Mesenchymal stem cell (in vitro differentiated cells and primary cell): ENCODE results near the gene KLHL22.

Source experiments
- DNase-seq: peaks from one replicate; pipeline ENCODE4 v3.0.0-alpha.2; 2013
- H2AFZ ChIP-seq: one replicate; pipeline ENCODE4 v1.6.1; 2013; ENCODE audit warnings: low read depth, mild to moderate bottlenecking, control low read depth, inconsistent platforms, low read length, moderate library complexity
- H2AK5ac ChIP-seq: 2 replicates; pipeline ENCODE4 v1.6.1; 2013; ENCODE audit warnings: low read length, moderate library complexity, mild to moderate bottlenecking, inconsistent platforms; ENCODE audit not compliant: severe bottlenecking
- H2BK120ac ChIP-seq: one replicate; pipeline ENCODE4 v1.6.1; 2013; ENCODE audit warnings: low read depth, mild to moderate bottlenecking, inconsistent platforms, low read length, moderate library complexity
- H2BK12ac ChIP-seq, 2 experiments: one replicate each; pipeline ENCODE4 v1.6.1; 2013; ENCODE audit warnings: inconsistent platforms in 2 of 2, low read length in 2 of 2, mild to moderate bottlenecking in 2 of 2, moderate library complexity in 2 of 2, control low read depth in 1 of 2
- H2BK15ac ChIP-seq: one replicate; pipeline ENCODE4 v1.6.1; 2013; ENCODE audit warnings: mild to moderate bottlenecking, low read depth, inconsistent platforms; ENCODE audit not compliant: poor library complexity, severe bottlenecking
- H2BK5ac ChIP-seq: 2 replicates; pipeline ENCODE4 v1.6.1; 2013; ENCODE audit warnings: low read depth, mild to moderate bottlenecking, low read length, control low read depth, inconsistent platforms; ENCODE audit not compliant: poor library complexity, severe bottlenecking
- H3K14ac ChIP-seq, 2 experiments: one replicate each; pipeline ENCODE4 v1.6.1; 2013; ENCODE audit warnings: inconsistent platforms in 2 of 2, low read length in 2 of 2, control low read depth in 1 of 2, mild to moderate bottlenecking in 1 of 2, moderate library complexity in 1 of 2
- H3K18ac ChIP-seq, 2 experiments: one replicate each; pipeline ENCODE4 v1.6.1; 2013; ENCODE audit warnings: inconsistent platforms in 2 of 2, low read length in 2 of 2, control low read depth in 1 of 2, low read depth in 1 of 2, mild to moderate bottlenecking in 1 of 2
- H3K23ac ChIP-seq, 2 experiments: one replicate each; pipeline ENCODE4 v1.6.1; 2013; ENCODE audit warnings: inconsistent platforms in 2 of 2, low read length in 2 of 2, mild to moderate bottlenecking in 2 of 2, moderate library complexity in 2 of 2, control low read depth in 1 of 2
- H3K27ac ChIP-seq: 2 replicates; pipeline ENCODE4 v1.5.1; 2013; ENCODE audit warnings: mild to moderate bottlenecking, moderate library complexity, low read length, control low read depth, inconsistent platforms; ENCODE audit not compliant: poor library complexity, severe bottlenecking
- H3K27me3 ChIP-seq, 2 experiments: 2 replicates each; pipeline versions ENCODE4 v1.6.1 to v1.7.0; 2013; ENCODE audit warnings: low read length in 2 of 2, mild to moderate bottlenecking in 2 of 2, moderate library complexity in 2 of 2, control low read depth in 1 of 2, inconsistent platforms in 1 of 2; ENCODE audit not compliant: control insufficient read depth in 1 of 2, insufficient read depth in 1 of 2
- H3K36me3 ChIP-seq, 2 experiments: 2 replicates each; pipeline versions ENCODE4 v1.6.1 to v1.7.0; 2013; ENCODE audit warnings: low read length in 2 of 2, control low read depth in 1 of 2, inconsistent platforms in 1 of 2, low read depth in 1 of 2, mild to moderate bottlenecking in 1 of 2; ENCODE audit not compliant: insufficient read depth in 2 of 2, control insufficient read depth in 1 of 2
- H3K4ac ChIP-seq, 2 experiments: one replicate each; pipeline ENCODE4 v1.6.1; 2013; ENCODE audit warnings: inconsistent platforms in 2 of 2, low read length in 2 of 2, mild to moderate bottlenecking in 2 of 2, moderate library complexity in 2 of 2, control low read depth in 1 of 2, low read depth in 1 of 2
- H3K4me1 ChIP-seq: 2 replicates; pipeline ENCODE4 v1.6.1; 2013; ENCODE audit warnings: low read depth, low read length, control low read depth; ENCODE audit not compliant: control insufficient read depth, insufficient read depth
- H3K4me2 ChIP-seq: 2 replicates; pipeline ENCODE4 v1.6.1; 2013; ENCODE audit warnings: low read length, mild to moderate bottlenecking, inconsistent platforms; ENCODE audit not compliant: poor library complexity, severe bottlenecking
- H3K4me3 ChIP-seq, 2 experiments: 2 replicates each; pipeline versions ENCODE4 v1.5.1 to v1.7.0; 2013; ENCODE audit warnings: low read length in 2 of 2, mild to moderate bottlenecking in 2 of 2, control low read depth in 1 of 2, low read depth in 1 of 2; ENCODE audit not compliant: insufficient read depth in 1 of 2
- H3K79me1 ChIP-seq: replicated peaks from 2 replicates; pipeline ENCODE4 v1.6.1; 2013; ENCODE audit warnings: mild to moderate bottlenecking, control low read depth, low read length, inconsistent platforms; ENCODE audit not compliant: poor library complexity, severe bottlenecking
- H3K9ac ChIP-seq: 2 replicates; pipeline ENCODE4 v1.7.0; 2013; ENCODE audit warnings: mild to moderate bottlenecking, low read length, moderate library complexity
- H3K9me3 ChIP-seq: 2 replicates; pipeline ENCODE4 v1.7.0; 2013; ENCODE audit warnings: mild to moderate bottlenecking, low read length; ENCODE audit not compliant: control insufficient read depth
- H4K8ac ChIP-seq: one replicate; pipeline ENCODE4 v1.6.1; 2013; ENCODE audit warnings: inconsistent platforms, mild to moderate bottlenecking, low read length, moderate library complexity
- H4K91ac ChIP-seq: one replicate; pipeline ENCODE4 v1.6.1; 2013; ENCODE audit warnings: mild to moderate bottlenecking, low read length, inconsistent platforms
- WGBS: methylation state at CpG from one replicate; pipeline ENCODE4 v1.1.7; 2013; ENCODE audit warnings: mixed read lengths; 5-methylcytosine and 5-hydroxymethylcytosine counted together

KLHL22 gene

DNA sequence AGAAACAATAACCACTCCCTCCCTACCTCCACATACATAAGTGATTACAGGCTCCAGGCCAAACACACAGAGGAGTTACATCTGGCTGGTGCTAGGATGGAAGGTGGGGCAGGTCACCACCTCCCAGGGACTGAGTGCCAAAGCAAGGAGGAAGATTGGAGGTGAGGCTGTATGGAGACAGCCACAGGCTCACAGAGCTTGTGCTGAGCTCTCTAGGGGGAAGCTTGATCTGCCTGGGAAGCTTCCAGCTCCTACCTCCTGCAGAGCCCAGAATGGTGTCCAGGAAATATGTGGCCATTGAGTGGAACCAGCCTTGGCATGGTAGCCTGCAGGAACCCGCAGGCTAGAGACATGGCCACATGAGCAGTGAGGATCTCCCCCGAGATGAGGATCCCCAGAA lies 8.2 kb upstream of the KLHL22 start:
- Histone ChIP-seq H2BK15ac (no peak overlapping the region), H3K4me2 (peak overlapping the region; percentile 8), H3K4me1 (peaks cover 11% of the 10 kb centered on the region), H2BK12ac (peak overlapping the region in 1 of 2 experiments; percentile 45), H3K36me3 (peaks cover 5% of the 10 kb centered on the region in 2 experiments), H3K9ac (no peak overlapping the region), H3K23ac (no peak overlapping the region), H3K79me1 (peaks cover 2% of the 10 kb centered on the region), H4K8ac (no peak overlapping the region), H4K91ac (no peak overlapping the region), H3K27me3 (no peaks in the 10 kb centered on the region), H3K9me3 (no peaks in the 10 kb centered on the region), H3K4me3 (no peak overlapping the region), H3K27ac (peak overlapping the region; percentile 69), H2BK120ac (no peak overlapping the region), H2AFZ (no peak overlapping the region), H2BK5ac (no peak overlapping the region), H3K18ac (no peak overlapping the region), H2AK5ac (peak overlapping the region; percentile 17), H3K4ac (peak overlapping the region in 1 of 2 experiments; percentile 17), H3K14ac (no peak overlapping the region)
- 89% methylated on average over 2 of the region's 2 CpGs for WGBS
- no peak for DNase-seq

DNA sequence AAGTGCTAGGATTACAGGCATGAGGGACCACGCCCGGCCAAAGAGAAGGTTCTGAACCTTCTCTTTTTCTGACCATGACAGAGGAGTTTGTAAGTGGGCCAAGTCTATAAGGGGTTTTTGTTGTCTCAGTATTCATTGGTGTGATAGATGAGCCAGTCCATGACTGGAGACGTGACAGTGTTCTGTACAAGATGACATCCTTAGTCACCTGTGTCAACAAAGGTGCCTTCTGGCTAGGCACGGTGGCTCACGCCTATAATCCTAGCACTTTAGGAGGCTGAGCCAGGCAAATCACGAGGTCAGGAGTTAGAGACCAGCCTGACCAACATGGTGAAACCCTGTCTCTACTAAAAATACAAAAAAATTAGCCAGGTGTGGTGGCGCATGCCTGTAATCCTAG lies 4.2 kb upstream of the KLHL22 start:
- Histone ChIP-seq H3K36me3 (peaks cover 5% of the 10 kb centered on the region in 2 experiments), H3K4me3 (no peak overlapping the region), H2BK120ac (no peak overlapping the region), H2AK5ac (no peak overlapping the region), H3K14ac (no peak overlapping the region), H3K9me3 (no peaks in the 10 kb centered on the region), H2BK15ac (no peak overlapping the region), H3K79me1 (peaks cover 14% of the 10 kb centered on the region), H3K4me1 (peaks cover 13% of the 10 kb centered on the region), H3K27me3 (no peaks in the 10 kb centered on the region), H2BK12ac (no peak overlapping the region), H3K23ac (no peak overlapping the region), H3K4ac (no peak overlapping the region), H2AFZ (no peak overlapping the region), H3K4me2 (no peak overlapping the region), H4K8ac (no peak overlapping the region), H4K91ac (no peak overlapping the region), H3K18ac (no peak overlapping the region), H3K9ac (no peak overlapping the region), H3K27ac (no peak overlapping the region), H2BK5ac (no peak overlapping the region)
- no peak for DNase-seq
- WGBS: 95% methylated on average over 7 of the region's 7 CpGs

DNA sequence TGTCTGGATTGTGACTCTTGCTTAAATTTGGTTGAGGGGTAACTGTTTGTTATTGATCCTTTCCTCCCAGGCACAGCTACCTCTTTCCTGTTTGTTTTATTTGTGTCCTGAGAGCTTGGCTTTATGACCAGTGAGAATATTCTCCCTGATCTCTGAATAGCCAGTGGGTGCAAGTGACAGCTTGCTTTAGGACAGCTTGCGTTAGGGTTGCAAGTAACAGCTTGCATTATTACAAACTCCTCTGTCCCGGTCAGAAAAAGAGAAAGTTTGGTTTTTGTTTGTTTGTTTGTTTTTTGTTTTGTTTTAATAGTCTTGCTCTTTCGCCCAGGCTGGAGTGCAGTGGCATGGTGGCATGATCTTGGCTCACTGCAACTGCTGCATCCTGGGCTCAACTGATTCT lies 3.3 kb upstream of the KLHL22 start:
- Histone ChIP-seq H3K14ac (no peak overlapping the region), H3K36me3 (peaks cover 5% of the 10 kb centered on the region in 2 experiments), H4K91ac (no peak overlapping the region), H3K9ac (no peak overlapping the region), H3K9me3 (no peaks in the 10 kb centered on the region), H2BK15ac (no peak overlapping the region), H2BK12ac (no peak overlapping the region), H2AFZ (no peak overlapping the region), H2BK120ac (no peak overlapping the region), H3K4me1 (peaks cover 14% of the 10 kb centered on the region), H2BK5ac (no peak overlapping the region), H3K79me1 (peaks cover 18% of the 10 kb centered on the region), H3K4ac (no peak overlapping the region), H3K4me2 (no peak overlapping the region), H3K27me3 (no peaks in the 10 kb centered on the region), H3K23ac (no peak overlapping the region), H3K4me3 (no peak overlapping the region), H4K8ac (no peak overlapping the region), H2AK5ac (no peak overlapping the region), H3K18ac (no peak overlapping the region), H3K27ac (no peak overlapping the region)
- no peak for DNase-seq
- WGBS: 80% methylated on average over 3 of the region's 3 CpGs

DNA sequence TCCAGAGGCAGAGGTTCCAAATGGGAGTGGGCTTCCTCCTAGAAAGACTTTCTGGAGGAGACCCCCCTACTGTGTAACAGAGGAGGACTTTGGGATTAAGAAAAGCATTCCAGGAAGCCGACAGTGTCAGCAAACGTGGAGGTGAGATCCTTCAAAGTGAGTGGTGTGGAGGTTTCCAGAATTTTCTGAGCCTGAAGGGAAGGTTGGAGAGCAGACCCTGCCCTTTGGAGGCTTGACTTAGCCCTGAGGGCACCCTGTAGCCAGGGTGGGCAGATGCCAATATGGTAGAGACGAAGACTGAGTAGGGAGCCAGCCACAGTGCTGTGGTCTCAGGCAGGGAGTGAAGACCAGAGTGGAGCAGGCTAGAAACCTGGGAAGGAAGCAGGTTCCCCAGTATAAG lies 1.8 kb upstream of the KLHL22 start:
- WGBS: 93% methylated on average over 3 of the region's 3 CpGs
- Histone ChIP-seq H2BK12ac (no peak overlapping the region), H2BK5ac (no peak overlapping the region)

More for the DNA sequence above, 1.8 kb upstream of the KLHL22 start:
- Histone ChIP-seq H3K4me2 (no peak overlapping the region), H4K91ac (no peak overlapping the region), H3K23ac (no peak overlapping the region), H3K79me1 (peaks cover 28% of the 10 kb centered on the region), H3K27me3 (no peaks in the 10 kb centered on the region), H3K4me1 (peaks cover 11% of the 10 kb centered on the region), H3K18ac (no peak overlapping the region), H3K4me3 (no peak overlapping the region), H2BK15ac (no peak overlapping the region), H3K36me3 (peaks cover 5% of the 10 kb centered on the region in 2 experiments), H3K9ac (peak overlapping the region; percentile 15), H3K4ac (no peak overlapping the region), H3K27ac (no peak overlapping the region), H2AK5ac (no peak overlapping the region), H3K14ac (no peak overlapping the region), H2AFZ (no peak overlapping the region), H2BK120ac (no peak overlapping the region), H4K8ac (no peak overlapping the region), H3K9me3 (no peaks in the 10 kb centered on the region)
- no peak for DNase-seq
